Measurements from ENCODE around the gene GGA3.

GGA3 gene

DNA sequence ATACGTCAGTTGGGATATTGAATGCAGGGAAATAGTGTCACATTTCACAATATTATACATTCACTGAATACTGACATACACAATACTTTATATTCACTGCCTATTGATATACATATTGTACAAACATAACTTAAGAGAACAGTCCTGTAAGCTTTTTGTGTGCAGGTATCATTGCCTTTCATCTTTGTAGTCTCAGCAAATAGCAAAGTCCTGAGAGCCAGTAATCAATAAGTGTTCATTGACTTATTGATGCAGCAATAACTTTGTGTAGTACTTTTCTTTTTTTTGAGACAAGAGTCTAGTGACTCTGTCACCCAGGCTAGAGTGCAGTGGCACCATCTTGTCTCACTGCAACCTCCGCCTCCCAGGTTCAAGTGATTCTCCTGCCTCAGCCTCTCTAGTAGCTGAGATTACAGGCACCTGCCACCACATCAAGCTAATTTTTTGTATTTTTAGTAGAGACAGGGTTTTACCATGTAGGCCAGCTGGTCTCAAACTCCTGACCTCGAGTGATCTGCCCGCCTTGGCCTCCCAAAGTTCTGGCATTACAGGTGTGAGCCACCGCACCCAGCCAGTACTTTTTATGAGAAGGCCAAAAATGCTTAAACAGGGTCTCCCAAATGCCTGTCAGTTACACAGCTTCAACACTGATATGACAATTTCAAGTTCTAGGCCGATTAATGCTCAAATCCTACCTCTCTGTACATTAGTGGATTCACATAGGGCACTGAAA is 61.4 kb downstream of the GGA3 start:
- Histone ChIP-seq H3K27me3 (ENCODE audit: low read depth) (no peaks in the 10 kb centered on the region), H3K36me3 (replicated peaks) (no peaks in the 10 kb centered on the region), H3K4me1 (peaks cover 4% of the 10 kb centered on the region), H3K4me3 (no peak overlapping the region), H3K9me3 (no peaks in the 10 kb centered on the region)
- no peak for DNase-seq (ENCODE audit: low spot score in 2 of 2)
- in situ Hi-C loops (cut with MboI; ENCODE audit: low sequenced_read_pairs): no loop called here

DNA sequence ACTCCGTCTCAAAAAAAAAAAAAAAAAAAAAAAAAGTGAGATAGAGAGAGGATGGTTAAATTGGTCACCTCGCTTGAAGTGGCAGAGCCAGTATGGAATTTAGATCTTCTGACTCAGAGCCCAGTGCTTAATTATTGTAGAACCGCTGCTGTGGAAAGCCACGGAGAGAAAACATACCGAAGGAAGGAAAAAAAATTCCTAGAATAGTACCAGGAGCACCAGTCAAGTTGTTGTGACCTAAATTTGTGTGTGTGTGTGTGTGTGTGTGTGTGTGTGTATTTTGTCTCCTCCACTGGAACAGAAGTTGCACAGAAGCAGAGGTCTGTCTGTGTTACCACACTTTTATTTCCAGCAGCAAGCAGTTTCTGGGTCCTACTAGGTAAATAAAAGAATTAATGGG is 66.5 kb downstream of the GGA3 start:
- DNase-seq (ENCODE audit: low spot score in 2 of 2): no peak
- no peaks in the 10 kb centered on the region for H3K27me3 ChIP-seq (ENCODE audit: low read depth)
- in situ Hi-C loops (cut with MboI; ENCODE audit: low sequenced_read_pairs): no loop called here
- H3K4me3 ChIP-seq: no peak overlapping the region
- H3K9me3 ChIP-seq: no peaks in the 10 kb centered on the region
- H3K4me1 ChIP-seq: no peaks in the 10 kb centered on the region
- no peaks in the 10 kb centered on the region for H3K36me3 ChIP-seq (replicated peaks)

DNA sequence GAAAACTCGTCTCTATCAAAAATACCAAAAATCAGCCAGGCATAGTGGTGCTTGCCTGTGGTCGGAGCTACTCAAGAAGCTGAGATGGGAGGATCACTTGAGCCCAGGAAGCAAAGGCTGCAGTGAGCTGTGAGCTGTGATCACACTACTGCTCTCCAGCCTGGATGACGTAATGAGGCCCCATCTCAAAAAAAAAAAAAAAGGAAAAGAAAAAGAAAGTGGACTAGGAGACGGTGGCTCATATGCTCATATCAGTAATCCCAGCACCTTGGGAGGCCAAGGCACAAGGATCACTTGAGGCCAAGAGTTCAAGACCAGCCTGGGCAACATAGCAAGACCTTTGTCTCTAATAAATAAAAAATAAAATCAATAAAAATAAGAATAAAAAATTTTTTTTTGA is 69.8 kb downstream of the GGA3 start:
- no peak overlapping the region for H3K4me3 ChIP-seq
- no peaks in the 10 kb centered on the region for H3K27me3 ChIP-seq (ENCODE audit: low read depth)
- H3K9me3 ChIP-seq: no peaks in the 10 kb centered on the region
- no peak for DNase-seq (ENCODE audit: low spot score in 2 of 2)
- H3K36me3 ChIP-seq (replicated peaks): no peaks in the 10 kb centered on the region
- no peaks in the 10 kb centered on the region for H3K4me1 ChIP-seq
- in situ Hi-C loops (cut with MboI; ENCODE audit: low sequenced_read_pairs): no loop called here

DNA sequence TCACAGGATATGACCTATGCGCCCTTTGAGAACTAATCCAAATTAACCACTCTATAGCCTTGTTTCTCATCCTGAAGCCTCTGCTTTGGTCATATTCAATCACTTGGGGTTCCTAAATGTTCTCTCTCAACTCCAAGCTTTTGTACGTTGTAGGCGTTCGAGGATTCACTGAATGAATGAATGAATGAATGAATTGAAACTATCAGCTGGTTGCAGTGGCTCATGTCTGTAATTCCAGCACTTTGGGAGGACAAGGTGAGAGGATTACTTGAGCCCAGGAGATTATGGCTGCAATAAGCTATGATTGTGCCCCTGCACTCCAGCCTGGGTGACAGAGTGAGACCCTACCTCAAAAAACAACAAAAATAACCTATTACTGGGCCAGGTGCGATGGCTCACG is 72.8 kb downstream of the GGA3 start:
- in situ Hi-C loops (cut with MboI; ENCODE audit: low sequenced_read_pairs): no loop called here
- no peaks in the 10 kb centered on the region for H3K27me3 ChIP-seq (ENCODE audit: low read depth)
- H3K9me3 ChIP-seq: no peaks in the 10 kb centered on the region
- H3K4me1 ChIP-seq: no peaks in the 10 kb centered on the region
- DNase-seq (ENCODE audit: low spot score in 2 of 2): no peak
- H3K36me3 ChIP-seq (replicated peaks): no peaks in the 10 kb centered on the region
- no peak overlapping the region for H3K4me3 ChIP-seq

Measured in HAP-1 (cell line).